ENCODE data around the gene LCN12.

GRCh38 chr9:136946228-136947027, 5.6 kb upstream of the LCN12 start:
- no peak for TF ChIP-seq CTCF (IDR thresholded peaks at IDR 0.05)
- no peak for TF ChIP-seq EZH2 (IDR thresholded peaks at IDR 0.05)

All from neural progenitor cell (in vitro differentiated cells).